Measurements from ENCODE around the gene GAL.
A peak's percentile ranks its signal among the peaks of the same experiment; 100 is the strongest.
"Not testable (repeated sequence)": the region's sequence is repeated elsewhere in the genome, so short reads cannot be mapped to it uniquely, and the experiment has no call there.

GAL gene, protein sequence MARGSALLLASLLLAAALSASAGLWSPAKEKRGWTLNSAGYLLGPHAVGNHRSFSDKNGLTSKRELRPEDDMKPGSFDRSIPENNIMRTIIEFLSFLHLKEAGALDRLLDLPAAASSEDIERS

GRCh38 chr11:68684385-68685356 lies at the start of gene GAL:
Gene GAL (plus strand): TSS chr11:68684544. CDS start chr11:68684924, 380 bp downstream.
- peak within 1 kb of the TSS; percentile 57 for H3K4me3 ChIP-seq (ENCODE audit: low read length)

GRCh38 chr11:68634606-68635005 lies 49.7 kb upstream of the GAL start:
- H3K9ac ChIP-seq (ENCODE audit: low read length); H3K9me3 ChIP-seq (ENCODE audit: control insufficient read depth, low read depth, low read length); H3K4me1 ChIP-seq (ENCODE audit: control insufficient read depth, low read depth, low read length); H3K27ac ChIP-seq (ENCODE audit: low read length); H3K27me3 ChIP-seq (ENCODE audit: control insufficient read depth, insufficient read depth, low read length); H3K36me3 ChIP-seq (ENCODE audit: control insufficient read depth, low read depth, low read length); H3K4me3 ChIP-seq (ENCODE audit: low read length): not testable (repeated sequence)

More at GRCh38 chr11:68684385-68685356, at the start of gene GAL:
- H3K36me3 ChIP-seq (ENCODE audit: control insufficient read depth, low read depth, low read length) = peaks cover 8% of the 10 kb centered on the region
- H3K9ac ChIP-seq (ENCODE audit: low read length) = peak within 1 kb of the TSS; percentile 48
- no peaks in the 10 kb centered on the region for H3K4me1 ChIP-seq (ENCODE audit: control insufficient read depth, low read depth, low read length)
- H3K9me3 ChIP-seq (ENCODE audit: control insufficient read depth, low read depth, low read length) = no peaks in the 10 kb centered on the region
- no peak within 1 kb of the TSS for H3K27ac ChIP-seq (ENCODE audit: low read length)
- H3K27me3 ChIP-seq (ENCODE audit: control insufficient read depth, insufficient read depth, low read length) = peaks cover 47% of the 10 kb centered on the region

GRCh38 chr11:68635172-68635571 lies 49.2 kb upstream of the GAL start:
- not testable (repeated sequence) for H3K9ac ChIP-seq (ENCODE audit: low read length); H3K4me3 ChIP-seq (ENCODE audit: low read length); H3K27ac ChIP-seq (ENCODE audit: low read length); H3K4me1 ChIP-seq (ENCODE audit: control insufficient read depth, low read depth, low read length); H3K9me3 ChIP-seq (ENCODE audit: control insufficient read depth, low read depth, low read length); H3K36me3 ChIP-seq (ENCODE audit: control insufficient read depth, low read depth, low read length); H3K27me3 ChIP-seq (ENCODE audit: control insufficient read depth, insufficient read depth, low read length)

GRCh38 chr11:68635883-68636282 lies 48.5 kb upstream of the GAL start:
- not testable (repeated sequence) for H3K36me3 ChIP-seq (ENCODE audit: control insufficient read depth, low read depth, low read length); H3K4me3 ChIP-seq (ENCODE audit: low read length); H3K27me3 ChIP-seq (ENCODE audit: control insufficient read depth, insufficient read depth, low read length); H3K4me1 ChIP-seq (ENCODE audit: control insufficient read depth, low read depth, low read length); H3K27ac ChIP-seq (ENCODE audit: low read length); H3K9me3 ChIP-seq (ENCODE audit: control insufficient read depth, low read depth, low read length); H3K9ac ChIP-seq (ENCODE audit: low read length)

GRCh38 chr11:68639322-68639721 lies 45.0 kb upstream of the GAL start:
- not testable (repeated sequence) for H3K27ac ChIP-seq (ENCODE audit: low read length); H3K27me3 ChIP-seq (ENCODE audit: control insufficient read depth, insufficient read depth, low read length); H3K9ac ChIP-seq (ENCODE audit: low read length)

GRCh38 chr11:68641880-68642279 lies 42.5 kb upstream of the GAL start:
- Histone ChIP-seq H3K27me3 (ENCODE audit: control insufficient read depth, insufficient read depth, low read length) (no peaks in the 10 kb centered on the region), H3K9ac (ENCODE audit: low read length) (no peak overlapping the region), H3K4me1 (ENCODE audit: control insufficient read depth, low read depth, low read length) (no peaks in the 10 kb centered on the region), H3K36me3 (ENCODE audit: control insufficient read depth, low read depth, low read length) (no peaks in the 10 kb centered on the region), H3K4me3 (ENCODE audit: low read length) (no peak overlapping the region), H3K9me3 (ENCODE audit: control insufficient read depth, low read depth, low read length) (no peaks in the 10 kb centered on the region), H3K27ac (ENCODE audit: low read length) (no peak overlapping the region)

More at GRCh38 chr11:68639322-68639721, 45.0 kb upstream of the GAL start:
- H3K9me3 ChIP-seq (ENCODE audit: control insufficient read depth, low read depth, low read length); H3K36me3 ChIP-seq (ENCODE audit: control insufficient read depth, low read depth, low read length); H3K4me3 ChIP-seq (ENCODE audit: low read length); H3K4me1 ChIP-seq (ENCODE audit: control insufficient read depth, low read depth, low read length): not testable (repeated sequence)

GRCh38 chr11:68643585-68643984 lies 40.8 kb upstream of the GAL start:
- Histone ChIP-seq H3K9me3 (ENCODE audit: control insufficient read depth, low read depth, low read length) (no peaks in the 10 kb centered on the region), H3K4me3 (ENCODE audit: low read length) (no peak overlapping the region), H3K9ac (ENCODE audit: low read length) (no peak overlapping the region), H3K27ac (ENCODE audit: low read length) (no peak overlapping the region), H3K36me3 (ENCODE audit: control insufficient read depth, low read depth, low read length) (no peaks in the 10 kb centered on the region), H3K4me1 (ENCODE audit: control insufficient read depth, low read depth, low read length) (no peaks in the 10 kb centered on the region), H3K27me3 (ENCODE audit: control insufficient read depth, insufficient read depth, low read length) (no peaks in the 10 kb centered on the region)

- Histone ChIP-seq H3K4me3 (ENCODE audit: low read length) (no peak overlapping the region), H3K27me3 (ENCODE audit: control insufficient read depth, insufficient read depth, low read length) (no peaks in the 10 kb centered on the region), H3K27ac (ENCODE audit: low read length) (no peak overlapping the region), H3K4me1 (ENCODE audit: control insufficient read depth, low read depth, low read length) (no peaks in the 10 kb centered on the region), H3K9ac (ENCODE audit: low read length) (no peak overlapping the region), H3K36me3 (ENCODE audit: control insufficient read depth, low read depth, low read length) (no peaks in the 10 kb centered on the region), H3K9me3 (ENCODE audit: control insufficient read depth, low read depth, low read length) (no peaks in the 10 kb centered on the region)
Measured at GRCh38 chr11:68646832-68647231, 37.5 kb upstream of the GAL start.

DNA sequence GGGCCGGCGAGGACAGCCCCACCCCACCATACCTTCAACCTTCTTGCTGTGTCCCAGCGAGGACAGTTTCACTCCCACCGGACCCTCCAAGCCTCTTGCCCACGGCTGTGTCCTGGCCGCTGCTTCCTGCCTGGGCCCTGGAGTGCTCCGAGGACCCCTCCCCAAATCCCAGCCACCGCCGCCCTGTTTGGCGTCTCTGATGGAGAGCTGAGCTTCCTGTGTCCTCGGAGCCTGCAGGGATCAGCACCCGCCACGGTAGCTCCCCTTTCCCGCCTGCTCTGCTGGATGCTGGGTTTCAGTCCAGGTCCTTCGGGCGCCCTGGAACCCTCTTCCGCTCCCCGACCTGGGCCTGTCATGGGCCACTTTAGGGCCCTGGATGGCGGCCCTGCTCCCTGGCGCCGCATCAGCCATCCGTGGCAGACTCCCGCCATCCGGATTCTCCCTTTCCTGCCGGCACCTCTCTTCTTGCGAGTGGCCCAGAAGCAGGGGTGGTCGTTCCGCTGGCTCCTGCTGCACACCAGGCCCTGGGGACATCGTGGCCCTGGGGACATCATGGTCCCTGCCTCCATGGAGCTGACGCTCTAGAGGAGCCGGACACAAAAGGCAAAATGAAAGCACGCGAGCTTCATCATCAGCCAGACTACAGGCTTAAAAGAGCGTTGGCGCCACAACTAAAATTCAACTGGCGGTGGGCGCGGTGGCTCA lies 34.3 kb upstream of the GAL start:
- Histone ChIP-seq H3K9ac (ENCODE audit: low read length) (no peak overlapping the region), H3K9me3 (ENCODE audit: control insufficient read depth, low read depth, low read length) (no peaks in the 10 kb centered on the region), H3K27me3 (ENCODE audit: control insufficient read depth, insufficient read depth, low read length) (no peaks in the 10 kb centered on the region), H3K4me3 (ENCODE audit: low read length) (no peak overlapping the region), H3K36me3 (ENCODE audit: control insufficient read depth, low read depth, low read length) (no peaks in the 10 kb centered on the region), H3K4me1 (ENCODE audit: control insufficient read depth, low read depth, low read length) (no peaks in the 10 kb centered on the region), H3K27ac (ENCODE audit: low read length) (no peak overlapping the region)

DNA sequence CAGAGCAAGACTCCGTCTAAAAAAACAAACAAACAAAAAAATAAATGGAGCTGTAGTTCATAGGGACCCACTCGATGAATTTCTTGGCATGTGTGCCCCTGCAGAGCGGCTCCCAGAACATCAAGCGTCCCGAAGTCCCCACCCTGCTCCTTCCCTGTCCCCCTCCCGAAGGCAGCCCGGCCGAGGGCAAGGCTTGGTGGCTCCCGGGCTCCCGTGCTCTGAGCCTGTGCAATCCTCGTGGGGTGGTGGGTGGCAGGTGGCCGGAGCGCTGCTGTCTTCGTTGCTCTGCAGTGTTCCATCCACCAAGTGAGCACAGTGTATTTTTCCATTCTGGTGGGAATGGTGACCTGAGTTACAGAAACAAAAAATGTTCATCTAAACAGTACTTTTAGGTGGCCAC lies 33.5 kb upstream of the GAL start:
- Histone ChIP-seq H3K27me3 (ENCODE audit: control insufficient read depth, insufficient read depth, low read length) (no peaks in the 10 kb centered on the region), H3K36me3 (ENCODE audit: control insufficient read depth, low read depth, low read length) (no peaks in the 10 kb centered on the region), H3K9ac (ENCODE audit: low read length) (no peak overlapping the region), H3K9me3 (ENCODE audit: control insufficient read depth, low read depth, low read length) (no peaks in the 10 kb centered on the region), H3K27ac (ENCODE audit: low read length) (no peak overlapping the region), H3K4me3 (ENCODE audit: low read length) (no peak overlapping the region), H3K4me1 (ENCODE audit: control insufficient read depth, low read depth, low read length) (no peaks in the 10 kb centered on the region)

DNA sequence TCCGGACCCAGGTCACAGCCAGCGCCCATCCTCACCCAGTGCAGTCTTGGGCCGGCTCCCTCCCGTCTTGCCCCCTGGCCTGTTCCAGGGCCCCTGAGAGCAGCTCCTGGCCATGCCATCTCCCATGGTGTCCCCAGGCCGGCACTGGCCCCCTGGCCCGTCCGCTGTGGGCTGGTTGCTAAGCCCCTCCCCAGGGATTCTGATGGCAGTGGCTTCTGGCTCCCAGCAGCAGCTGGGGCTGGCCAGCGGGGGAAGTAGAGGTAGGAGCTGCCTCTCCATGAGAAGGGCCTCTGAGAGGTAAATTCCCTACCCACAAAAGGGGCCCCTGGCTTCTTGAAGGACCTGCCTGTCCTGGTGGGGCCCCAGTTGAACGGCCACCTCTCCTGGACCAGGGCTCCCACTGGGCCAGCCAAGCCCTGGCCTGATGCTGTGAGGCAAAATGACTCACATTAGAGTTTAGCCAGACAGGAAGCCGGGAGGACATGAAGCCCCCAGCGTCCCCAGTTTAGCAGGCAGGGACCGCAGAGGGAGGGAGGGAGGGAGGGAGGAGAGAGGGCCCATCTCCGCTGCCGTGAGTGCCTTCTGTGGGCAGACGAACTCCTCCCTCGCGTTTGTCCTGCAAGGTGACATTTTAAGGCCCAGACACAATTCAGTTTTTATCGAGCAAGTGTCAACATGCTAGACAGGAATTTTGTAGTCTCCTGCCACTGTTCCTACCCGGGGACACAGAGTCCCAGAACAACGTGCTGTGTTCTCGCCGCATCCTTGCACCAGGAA lies 32.9 kb upstream of the GAL start:
- H3K9ac ChIP-seq (ENCODE audit: low read length) = no peak overlapping the region
- H3K27me3 ChIP-seq (ENCODE audit: control insufficient read depth, insufficient read depth, low read length) = no peaks in the 10 kb centered on the region
- H3K9me3 ChIP-seq (ENCODE audit: control insufficient read depth, low read depth, low read length) = no peaks in the 10 kb centered on the region
- H3K36me3 ChIP-seq (ENCODE audit: control insufficient read depth, low read depth, low read length) = no peaks in the 10 kb centered on the region
- no peak overlapping the region for H3K27ac ChIP-seq (ENCODE audit: low read length)
- H3K4me3 ChIP-seq (ENCODE audit: low read length) = no peak overlapping the region
- H3K4me1 ChIP-seq (ENCODE audit: control insufficient read depth, low read depth, low read length) = no peaks in the 10 kb centered on the region
